Measurements from ENCODE around the gene ASPSCR1.

GRCh38 chr17:82049521-82049971 is 72.1 kb downstream of the ASPSCR1 start:
- TF ChIP-seq, protein P1, sequence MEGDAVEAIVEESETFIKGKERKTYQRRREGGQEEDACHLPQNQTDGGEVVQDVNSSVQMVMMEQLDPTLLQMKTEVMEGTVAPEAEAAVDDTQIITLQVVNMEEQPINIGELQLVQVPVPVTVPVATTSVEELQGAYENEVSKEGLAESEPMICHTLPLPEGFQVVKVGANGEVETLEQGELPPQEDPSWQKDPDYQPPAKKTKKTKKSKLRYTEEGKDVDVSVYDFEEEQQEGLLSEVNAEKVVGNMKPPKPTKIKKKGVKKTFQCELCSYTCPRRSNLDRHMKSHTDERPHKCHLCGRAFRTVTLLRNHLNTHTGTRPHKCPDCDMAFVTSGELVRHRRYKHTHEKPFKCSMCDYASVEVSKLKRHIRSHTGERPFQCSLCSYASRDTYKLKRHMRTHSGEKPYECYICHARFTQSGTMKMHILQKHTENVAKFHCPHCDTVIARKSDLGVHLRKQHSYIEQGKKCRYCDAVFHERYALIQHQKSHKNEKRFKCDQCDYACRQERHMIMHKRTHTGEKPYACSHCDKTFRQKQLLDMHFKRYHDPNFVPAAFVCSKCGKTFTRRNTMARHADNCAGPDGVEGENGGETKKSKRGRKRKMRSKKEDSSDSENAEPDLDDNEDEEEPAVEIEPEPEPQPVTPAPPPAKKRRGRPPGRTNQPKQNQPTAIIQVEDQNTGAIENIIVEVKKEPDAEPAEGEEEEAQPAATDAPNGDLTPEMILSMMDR (IDR thresholded peaks at IDR 0.05 in 2 of 3, conservative IDR thresholded peaks at IDR 0.05 in 1 of 3; ENCODE audit: borderline replicate concordance in 1 of 3, insufficient read depth in 1 of 3, low read depth in 2 of 3, low read length in 2 of 3), result no peak
- TF ChIP-seq EZH2 (IDR thresholded peaks at IDR 0.05) (no peak), RAD21 (IDR thresholded peaks at IDR 0.05; ENCODE audit: low read depth) (no peak), MAX (IDR thresholded peaks at IDR 0.05) (no peak), POLR2AphosphoS5 (IDR thresholded peaks at IDR 0.05; ENCODE audit: low read depth, low read length) (no peak), ZBTB33 (IDR thresholded peaks at IDR 0.05; ENCODE audit: extremely low read depth, insufficient replicate concordance, low read length) (no peak), POLR2A (IDR thresholded peaks at IDR 0.05; ENCODE audit: borderline replicate concordance, extremely low read depth, insufficient read depth, insufficient read length) (no peak)

Measured in HCT116 (cell line).